Lung (tissue), 12 donors: ENCODE measurements around the gene UEVLD. TPM values are rescaled to one million over a fixed set of nuclear protein-coding genes. Genes with fewer than 3 reads are reported as not detected.

ENCODE experiments used
- ATAC-seq: fragments of 200-7000 bp; cut with Tn5 transposase; one replicate; pipeline ENCODE4 v1.9.1; 2020; ENCODE audit warnings: moderate number of reproducible peaks; ENCODE audit not compliant: insufficient read depth, low FRiP score
- DNase-seq, 3 donors: peaks; one replicate each; pipeline ENCODE4 v3.0.0-alpha.2; 2013 to 2017
- H3K27ac ChIP-seq, 2 donors: one replicate each; pipeline ENCODE4 v1.5.1; 2013; ENCODE audit warnings: mild to moderate bottlenecking in 2 of 2, moderate library complexity in 2 of 2, control low read depth in 1 of 2, inconsistent platforms in 1 of 2, low read depth in 1 of 2, low read length in 1 of 2
- H3K27me3 ChIP-seq, 3 donors: one replicate each; pipeline ENCODE4 v1.5.1; 2013; ENCODE audit warnings: low read length in 2 of 3; ENCODE audit not compliant: control insufficient read depth in 3 of 3, insufficient read depth in 3 of 3
- H3K36me3 ChIP-seq, 4 donors: one replicate each; pipeline ENCODE4 v1.5.1; 2013; ENCODE audit warnings: low read length in 4 of 4, mild to moderate bottlenecking in 1 of 4, moderate library complexity in 1 of 4; ENCODE audit not compliant: control insufficient read depth in 4 of 4, insufficient read depth in 4 of 4
- H3K4me1 ChIP-seq, 5 donors: one replicate each; pipeline ENCODE4 v1.5.1; 2013; ENCODE audit warnings: low read length in 5 of 5, mild to moderate bottlenecking in 2 of 5, moderate library complexity in 1 of 5; ENCODE audit not compliant: control insufficient read depth in 5 of 5, insufficient read depth in 5 of 5
- H3K4me3 ChIP-seq: one replicate; pipeline ENCODE4 v1.5.1; 2013; ENCODE audit warnings: mild to moderate bottlenecking, control low read depth, moderate library complexity
- H3K9ac ChIP-seq, 2 donors: one replicate each; pipeline ENCODE4 v1.5.1; 2013; ENCODE audit warnings: low read length in 2 of 2, control low read depth in 1 of 2; ENCODE audit not compliant: insufficient read depth in 1 of 2
- H3K9me3 ChIP-seq, 4 donors: one replicate each; pipeline ENCODE4 v1.5.1; 2013; ENCODE audit warnings: low read length in 3 of 4, mild to moderate bottlenecking in 1 of 4, moderate library complexity in 1 of 4; ENCODE audit not compliant: control insufficient read depth in 4 of 4, insufficient read depth in 3 of 4
- WGBS, 2 donors: extraction: QIAGEN DNeasy Blood & Tissue Kit; methylation state at CpG; one replicate each; pipeline ENCODE4 v1.1.7; 2013; 5-methylcytosine and 5-hydroxymethylcytosine counted together
- polyA plus RNA-seq, 2 donors: library from polyadenylated mRNA; stranded (reverse); fragments of 200-250 nt; gene quantifications; one replicate each; pipeline ENCODE4 v1.2.1, GENCODE V29; 2013
- total RNA-seq, 2 donors: library from RNA; depleted of rRNA in 1 of 2; stranded (reverse); fragments of >200 nt in 1 of 2; gene quantifications; one replicate each; pipeline ENCODE4 v1.2.1, GENCODE V29; 2014 to 2021
- TF ChIP-seq, protein P1 (sequence below): IDR thresholded peaks from 2 replicates; pipeline ENCODE4 v1.5.1; 2012; ENCODE audit warnings: mild to moderate bottlenecking; ENCODE audit errors: control extremely low read depth, extremely low read depth
- donor health status: control.
- donor health status: control.
- donor health status: Bipolar disorder and iron deficiency.
- donor health status: healthy.
- donor health status: DM: yes; HTN: yes; CAD: no.

The UEVLD gene
- total and polyA plus RNA-seq, 4 donors, result 6.4 to 29.6 (median 15.8) TPM

DNA sequence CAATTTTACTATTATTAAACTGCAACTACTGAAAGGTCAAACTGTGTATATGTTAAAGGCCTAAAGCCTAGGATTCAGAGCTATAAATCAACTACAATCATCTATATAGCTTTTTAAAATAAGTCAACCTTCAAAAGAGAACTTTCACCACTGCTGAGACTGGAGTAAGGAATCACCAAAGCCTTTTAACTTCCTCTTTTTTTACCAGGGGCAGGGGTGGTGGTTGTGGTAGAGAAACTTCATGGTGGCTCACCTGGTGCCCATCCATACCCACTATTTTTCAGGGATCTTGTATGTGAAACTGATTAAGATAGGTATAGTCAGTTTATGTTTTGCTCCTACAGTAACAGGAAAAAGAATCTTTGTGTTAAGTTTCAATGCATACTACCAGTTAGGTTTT lies 93.3 kb downstream of the UEVLD start:
- DNase-seq (no peak), ATAC-seq (no peak)
- Histone ChIP-seq H3K36me3 (peaks cover 15 to 31% (median 22%) of the 10 kb centered on the region in 4 donors), H3K27me3 (no peaks in the 10 kb centered on the region), H3K4me3 (no peak overlapping the region), H3K27ac (no peak overlapping the region), H3K9me3 (no peaks in the 10 kb centered on the region), H3K9ac (no peak overlapping the region), H3K4me1 (peaks cover 0 to 7% (median 0%) of the 10 kb centered on the region in 5 donors)
- TF ChIP-seq, protein P1, sequence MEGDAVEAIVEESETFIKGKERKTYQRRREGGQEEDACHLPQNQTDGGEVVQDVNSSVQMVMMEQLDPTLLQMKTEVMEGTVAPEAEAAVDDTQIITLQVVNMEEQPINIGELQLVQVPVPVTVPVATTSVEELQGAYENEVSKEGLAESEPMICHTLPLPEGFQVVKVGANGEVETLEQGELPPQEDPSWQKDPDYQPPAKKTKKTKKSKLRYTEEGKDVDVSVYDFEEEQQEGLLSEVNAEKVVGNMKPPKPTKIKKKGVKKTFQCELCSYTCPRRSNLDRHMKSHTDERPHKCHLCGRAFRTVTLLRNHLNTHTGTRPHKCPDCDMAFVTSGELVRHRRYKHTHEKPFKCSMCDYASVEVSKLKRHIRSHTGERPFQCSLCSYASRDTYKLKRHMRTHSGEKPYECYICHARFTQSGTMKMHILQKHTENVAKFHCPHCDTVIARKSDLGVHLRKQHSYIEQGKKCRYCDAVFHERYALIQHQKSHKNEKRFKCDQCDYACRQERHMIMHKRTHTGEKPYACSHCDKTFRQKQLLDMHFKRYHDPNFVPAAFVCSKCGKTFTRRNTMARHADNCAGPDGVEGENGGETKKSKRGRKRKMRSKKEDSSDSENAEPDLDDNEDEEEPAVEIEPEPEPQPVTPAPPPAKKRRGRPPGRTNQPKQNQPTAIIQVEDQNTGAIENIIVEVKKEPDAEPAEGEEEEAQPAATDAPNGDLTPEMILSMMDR, result no peak

DNA sequence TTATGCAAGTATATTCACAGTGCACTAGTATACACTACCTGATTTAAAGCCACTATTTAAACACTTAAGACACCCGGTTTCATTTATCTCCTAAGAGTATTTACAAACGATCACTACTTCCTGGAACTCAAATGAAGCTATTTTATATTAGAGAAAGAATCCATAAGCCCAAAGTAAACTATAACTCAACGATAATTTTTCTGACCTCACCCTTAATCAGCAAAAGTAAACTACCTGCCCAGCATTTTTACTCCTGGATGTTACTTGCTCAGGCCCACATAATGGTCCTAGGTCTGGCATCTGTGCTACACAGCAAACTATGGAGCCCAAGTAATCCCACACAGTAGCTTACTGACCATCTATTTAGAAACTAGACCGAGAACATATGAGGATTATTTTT lies 95.2 kb downstream of the UEVLD start:
- Histone ChIP-seq H3K4me1 (peaks cover 0 to 7% (median 0%) of the 10 kb centered on the region in 5 donors), H3K27ac (no peak overlapping the region), H3K4me3 (no peak overlapping the region), H3K9me3 (no peaks in the 10 kb centered on the region), H3K27me3 (no peaks in the 10 kb centered on the region), H3K9ac (no peak overlapping the region), H3K36me3 (peaks cover 15 to 22% (median 19%) of the 10 kb centered on the region in 4 donors)
- DNase-seq (no peak), ATAC-seq (no peak)
- 63 to 76% methylated on average over 4 of the region's 4 CpGs for WGBS, 2 donors
- TF ChIP-seq, protein P1, result no peak

DNA sequence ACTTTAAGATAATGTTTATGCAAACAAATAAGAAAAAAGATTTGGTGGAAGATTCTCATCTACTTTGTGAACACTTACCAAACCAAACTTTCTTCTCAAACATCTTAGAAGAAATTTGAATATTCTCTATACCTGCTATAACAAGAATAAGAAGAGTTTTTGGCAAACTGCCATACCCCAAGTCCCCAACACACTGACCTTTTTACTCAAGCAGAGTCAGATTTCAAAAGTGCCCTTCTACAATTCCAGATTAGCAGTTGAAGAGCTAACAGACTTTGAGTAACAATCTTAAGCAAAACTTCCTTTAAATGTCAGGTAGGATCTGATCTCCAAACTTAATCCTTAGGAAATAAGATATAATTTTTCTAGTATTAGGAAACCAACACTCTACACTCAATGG lies 95.6 kb downstream of the UEVLD start:
- Histone ChIP-seq H3K4me1 (peaks cover 0 to 7% (median 0%) of the 10 kb centered on the region in 5 donors), H3K9ac (no peak overlapping the region), H3K4me3 (no peak overlapping the region), H3K27ac (no peak overlapping the region), H3K36me3 (peaks cover 13 to 19% (median 16%) of the 10 kb centered on the region in 4 donors), H3K9me3 (no peaks in the 10 kb centered on the region), H3K27me3 (no peaks in the 10 kb centered on the region)
- TF ChIP-seq, protein P1, result no peak
- no peak for ATAC-seq
- peak in 2 of 3 donors; percentile 38 to 63 for DNase-seq

DNA sequence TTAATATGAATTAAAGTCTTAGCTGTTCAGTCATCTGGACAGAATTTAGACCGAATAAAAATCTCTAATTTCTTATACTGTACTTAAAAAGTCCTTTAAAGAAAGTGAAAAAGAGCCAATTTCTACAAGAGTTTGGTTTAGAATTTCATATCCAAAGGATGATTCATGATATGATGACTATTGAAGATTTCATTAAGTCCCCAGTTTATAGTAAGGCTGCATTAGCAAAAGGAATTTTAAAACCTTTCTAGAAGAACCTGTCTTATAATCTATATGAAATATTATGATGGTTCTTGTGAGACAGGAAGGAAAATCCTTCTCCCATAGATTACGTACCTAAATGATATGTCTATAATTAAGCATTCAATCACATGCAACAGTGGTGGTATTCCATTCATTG lies 96.6 kb downstream of the UEVLD start:
- H3K27ac ChIP-seq, result no peak overlapping the region
- H3K36me3 ChIP-seq, result peaks cover 13 to 19% (median 16%) of the 10 kb centered on the region in 4 donors
- no peak overlapping the region for H3K9ac ChIP-seq
- DNase-seq (no peak), ATAC-seq (no peak)
- H3K4me1 ChIP-seq, result peaks cover 0 to 7% (median 0%) of the 10 kb centered on the region in 5 donors
- no peaks in the 10 kb centered on the region for H3K27me3 ChIP-seq
- no peak overlapping the region for H3K4me3 ChIP-seq
- 86 to 96% methylated on average over 2 of the region's 2 CpGs for WGBS, 2 donors
- no peaks in the 10 kb centered on the region for H3K9me3 ChIP-seq
- TF ChIP-seq, protein P1, result no peak
